Endothelial cell of umbilical vein (primary cell): Measurements from ENCODE around the gene FAM186B. TPM values are rescaled to one million over a fixed set of nuclear protein-coding genes. Genes with fewer than 3 reads are reported as not detected.

Experiments
- BruUV-seq: library from RNA; stranded (reverse); fragments of 400-500 nt; replicated peaks from 2 replicates; lab custom pipeline; 2021; lab: Mats Ljungman, UMichigan
- CTCF ChIA-PET: fragments of 300-600, 350-600 bp; sonication (Branson Sonifier 250); formaldehyde crosslinking; loops from one replicate; lab custom pipeline; 2021; ENCODE audit warnings: antibody characterized with exemption, inconsistent platforms; lab: Charles Lee
- POLR2A ChIA-PET: fragments of 300-600, 350-600 bp; sonication (Branson Sonifier 250); formaldehyde crosslinking; loops from one replicate; lab custom pipeline; 2021; ENCODE audit warnings: antibody characterized with exemption, inconsistent platforms; lab: Charles Lee
- DNase-seq: peaks from one replicate; pipeline ENCODE4 v3.0.0-alpha.2; 2011; ENCODE audit warnings: low read depth, low spot score
- FAIRE-seq: peaks from 2 replicates; lab custom pipeline; 2011; peaks lifted over from hg19 to GRCh38; lab: Jason Lieb, UNC
- H2AFZ ChIP-seq: 2 replicates; pipeline ENCODE4 v1.6.0; 2012; ENCODE audit warnings: low read depth, low read length, control low read depth, inconsistent platforms
- H3K27ac ChIP-seq: 2 replicates; pipeline ENCODE4 v1.5.1; 2011; ENCODE audit warnings: low read depth, mild to moderate bottlenecking, control low read depth, low read length, moderate library complexity; ENCODE audit not compliant: insufficient read depth
- H3K27me3 ChIP-seq, 2 experiments: 2 replicates each; pipeline versions ENCODE4 v1.6.0 to v1.6.1; 2011; ENCODE audit warnings: low read length in 2 of 2, mixed read lengths in 1 of 2; ENCODE audit not compliant: control insufficient read depth in 2 of 2, insufficient read depth in 2 of 2
- H3K36me3 ChIP-seq, 2 experiments: 2 replicates in 1 of 2; 3 replicates in 1 of 2; pipeline ENCODE4 v1.5.1; 2011; ENCODE audit warnings: low read length in 2 of 2, mild to moderate bottlenecking in 1 of 2, moderate library complexity in 1 of 2; ENCODE audit not compliant: control insufficient read depth in 2 of 2, insufficient read depth in 2 of 2; ENCODE audit errors: extremely low read depth in 1 of 2
- H3K4me1 ChIP-seq: 3 replicates; pipeline ENCODE4 v1.5.1; 2011; ENCODE audit warnings: mild to moderate bottlenecking, low read length; ENCODE audit not compliant: control insufficient read depth, insufficient read depth; ENCODE audit errors: extremely low read depth
- H3K4me2 ChIP-seq: 2 replicates; pipeline ENCODE4 v1.6.1; 2011; ENCODE audit warnings: low read length, control low read depth, mixed read lengths; ENCODE audit not compliant: insufficient read depth
- H3K4me3 ChIP-seq, 3 experiments: fragments of 200-600 bp in 1 of 3; sonication (generic), shearing (Covaris generic) in 1 of 3; replicated peaks in 1 of 3; 2 replicates each; pipeline ENCODE4 v1.5.1; 2011 to 2016; ENCODE audit warnings: control low read depth in 3 of 3, low read length in 3 of 3, mild to moderate bottlenecking in 2 of 3, inconsistent platforms in 1 of 3, low read depth in 1 of 3, moderate library complexity in 1 of 3; ENCODE audit not compliant: insufficient read depth in 1 of 3
- H3K79me2 ChIP-seq: 2 replicates; pipeline ENCODE4 v1.6.0; 2012; ENCODE audit warnings: low read length, inconsistent platforms; ENCODE audit not compliant: control insufficient read depth, insufficient read depth
- H3K9ac ChIP-seq: replicated peaks from 2 replicates; pipeline ENCODE3; 2011; ENCODE audit warnings: low read length, control low read depth; ENCODE audit not compliant: insufficient read depth; ENCODE audit errors: extremely low read depth
- H3K9me1 ChIP-seq: replicated peaks from 3 replicates; pipeline ENCODE4 v1.6.0; 2011; ENCODE audit warnings: mild to moderate bottlenecking, low read length; ENCODE audit not compliant: control insufficient read depth, insufficient read depth; ENCODE audit errors: extremely low read depth
- H3K9me3 ChIP-seq: replicated peaks from 2 replicates; pipeline ENCODE4 v1.5.1; 2012; ENCODE audit warnings: low read length, inconsistent platforms; ENCODE audit not compliant: control insufficient read depth, insufficient read depth
- H4K20me1 ChIP-seq: replicated peaks from 2 replicates; pipeline ENCODE3; 2011; ENCODE audit warnings: mild to moderate bottlenecking, low read length; ENCODE audit not compliant: control insufficient read depth, insufficient read depth; ENCODE audit errors: extremely low read depth
- EZH2 ChIP-seq: IDR thresholded peaks from 2 replicates; pipeline ENCODE4 v1.6.1; 2012; ENCODE audit warnings: borderline replicate concordance, low read depth, mild to moderate bottlenecking, moderate library complexity, low read length, inconsistent platforms; ENCODE audit not compliant: severe bottlenecking
- JUN ChIP-seq: IDR thresholded peaks from 2 replicates; pipeline ENCODE4 v1.6.1; 2011; ENCODE audit warnings: borderline replicate concordance, low read depth; ENCODE audit not compliant: insufficient read length, insufficient read depth
- dilution Hi-C: fragments of 300-500 bp; cut with MboI; formaldehyde crosslinking; loops from one replicate; pipeline ENCODE4 v1.15.0; 2019; ENCODE audit warnings: low sequenced_read_pairs; ENCODE audit not compliant: extremely low pct_ligation_motif_present
- intact Hi-C: fragments of 100-400 bp; cut with micrococcal nuclease; formaldehyde crosslinking; loops from one replicate; pipeline ENCODE4 v1.10.0; 2022
- polyA plus RNA-seq, 4 experiments: library from polyadenylated mRNA; depleted of rRNA in 3 of 4; stranded (reverse) in 3 of 4; unstranded in 1 of 4; fragments of >200 nt; gene quantifications; 2 replicates each; pipeline versions ENCODE4 v1.2.1 to v1.2.3, GENCODE V29; 2011 to 2012; ENCODE audit warnings: missing spikeins in 1 of 4
- total RNA-seq: library from RNA; stranded (reverse); gene quantifications from 2 replicates; pipeline ENCODE4 v1.2.3, GENCODE V29; 2021
- TF ChIP-seq, protein P1 (sequence below), 2 donors: IDR thresholded peaks; 1 replicate in 1 of 2; 2 replicates in 1 of 2; pipeline ENCODE4 v1.5.1; 2011; ENCODE audit warnings: low read length in 2 of 2, mild to moderate bottlenecking in 2 of 2, moderate library complexity in 2 of 2, control low read depth in 1 of 2, inconsistent platforms in 1 of 2, low read depth in 1 of 2; ENCODE audit not compliant: insufficient read depth in 1 of 2; ENCODE audit errors: extremely low read depth in 1 of 2

The FAM186B gene
- total and polyA plus RNA-seq, 2 donors (not counting 3 experiments of a cell fraction or from before 2014, with no cell fraction given), result 0.10 to 0.33 TPM

DNA sequence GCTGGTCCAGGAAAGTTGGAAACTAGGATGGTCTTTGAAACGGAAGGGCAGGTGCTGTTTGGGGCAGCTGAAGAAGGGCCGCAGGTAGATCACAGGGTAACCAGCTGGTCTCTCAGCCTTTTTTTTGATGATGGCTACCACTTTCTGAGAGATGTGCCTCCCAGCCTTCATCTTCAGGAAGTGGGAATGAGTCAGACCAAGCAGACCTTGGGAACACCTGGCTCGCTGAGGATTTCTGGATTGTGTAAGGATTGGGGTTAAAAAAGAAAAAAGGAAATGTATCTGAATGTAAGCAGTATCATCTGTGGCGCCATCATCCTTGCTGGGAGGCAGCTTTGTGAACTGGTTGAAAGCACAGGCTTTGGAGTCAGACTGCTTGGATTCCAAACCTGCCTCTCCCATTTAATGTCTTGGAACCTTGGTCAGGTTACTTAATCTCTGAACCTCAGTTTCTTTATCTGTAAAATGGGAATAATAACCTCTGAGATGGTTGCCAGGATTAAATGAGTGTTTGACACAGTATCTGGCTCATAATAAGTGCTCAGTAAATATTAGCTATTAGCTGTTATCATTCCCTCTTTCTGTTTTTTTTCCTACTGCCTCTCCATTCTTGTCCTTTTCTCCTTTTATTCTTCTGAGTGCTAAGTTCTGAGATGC is 19.6 kb upstream of the FAM186B start:
- Histone ChIP-seq H3K27me3 (no peaks in the 10 kb centered on the region), H3K27ac (no peak overlapping the region), H4K20me1 (no peaks in the 10 kb centered on the region), H3K79me2 (no peaks in the 10 kb centered on the region), H3K9me3 (no peaks in the 10 kb centered on the region), H3K9ac (no peak overlapping the region), H3K9me1 (no peaks in the 10 kb centered on the region), H3K4me1 (peaks cover 21% of the 10 kb centered on the region), H3K36me3 (no peaks in the 10 kb centered on the region), H2AFZ (no peak overlapping the region), H3K4me2 (no peak overlapping the region), H3K4me3 (no peak overlapping the region)
- ChIA-PET CTCF (interaction anchor here (0.6 to 4.5 kb wide), 5 partner anchors 11 to 293 kb away, joined by 3 to 32 read pairs (median 3); no protein-coding TSS in a partner anchor), POLR2A (interaction anchor here (0.5 kb wide), 1 partner anchor 359 kb away, joined by 4 read pairs; no protein-coding TSS in a partner anchor)
- no peak for DNase-seq
- dilution Hi-C loops, result no loop called here
- FAIRE-seq, result no peak
- no TSS peak for BruUV-seq
- intact Hi-C loops, result loop anchor here (5.0 kb wide), 1 partner anchor 258 kb away; the partner anchor contains the start of gene SPATS2
- TF ChIP-seq JUN (no peak), EZH2 (no peak)
- TF ChIP-seq, protein P1, sequence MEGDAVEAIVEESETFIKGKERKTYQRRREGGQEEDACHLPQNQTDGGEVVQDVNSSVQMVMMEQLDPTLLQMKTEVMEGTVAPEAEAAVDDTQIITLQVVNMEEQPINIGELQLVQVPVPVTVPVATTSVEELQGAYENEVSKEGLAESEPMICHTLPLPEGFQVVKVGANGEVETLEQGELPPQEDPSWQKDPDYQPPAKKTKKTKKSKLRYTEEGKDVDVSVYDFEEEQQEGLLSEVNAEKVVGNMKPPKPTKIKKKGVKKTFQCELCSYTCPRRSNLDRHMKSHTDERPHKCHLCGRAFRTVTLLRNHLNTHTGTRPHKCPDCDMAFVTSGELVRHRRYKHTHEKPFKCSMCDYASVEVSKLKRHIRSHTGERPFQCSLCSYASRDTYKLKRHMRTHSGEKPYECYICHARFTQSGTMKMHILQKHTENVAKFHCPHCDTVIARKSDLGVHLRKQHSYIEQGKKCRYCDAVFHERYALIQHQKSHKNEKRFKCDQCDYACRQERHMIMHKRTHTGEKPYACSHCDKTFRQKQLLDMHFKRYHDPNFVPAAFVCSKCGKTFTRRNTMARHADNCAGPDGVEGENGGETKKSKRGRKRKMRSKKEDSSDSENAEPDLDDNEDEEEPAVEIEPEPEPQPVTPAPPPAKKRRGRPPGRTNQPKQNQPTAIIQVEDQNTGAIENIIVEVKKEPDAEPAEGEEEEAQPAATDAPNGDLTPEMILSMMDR (IDR thresholded peaks at IDR 0.05; ENCODE audit: extremely low read depth in 1 of 2, insufficient read depth in 1 of 2, low read depth in 1 of 2, low read length in 2 of 2), result no peak
